Lower leg skin (tissue), 4 donors: ENCODE data around the gene GCNT2. TPM values are rescaled to one million over a fixed set of nuclear protein-coding genes. Genes with fewer than 3 reads are reported as not detected.

Experiments used
- DNase-seq, 2 donors: peaks; one replicate each; pipeline ENCODE4 v3.0.0-alpha.2; 2019; ENCODE audit warnings: low spot score in 2 of 2
- H3K4me3 ChIP-seq: fragments of 200-600 bp; sonication (generic); 2 replicates; pipeline ENCODE4 v1.5.1; 2017; ENCODE audit warnings: mild to moderate bottlenecking, low read depth; ENCODE audit not compliant: poor library complexity, severe bottlenecking
- POLR2A ChIP-seq, 2 donors: fragments of 450-650 bp; IDR thresholded peaks; one replicate each; pipeline ENCODE4 v1.6.1; 2016 to 2017; ENCODE audit warnings: antibody characterized with exemption in 2 of 2, mild to moderate bottlenecking in 1 of 2, moderate library complexity in 1 of 2
- WGBS, 2 donors: methylation state at CpG; one replicate each; pipeline ENCODE4 v1.1.5; 2018; 5-methylcytosine and 5-hydroxymethylcytosine counted together
- intact Hi-C: fragments of 100-400 bp; cut with DNase I; formaldehyde crosslinking; loops from one replicate; pipeline ENCODE4 v1.15.0; 2023; ENCODE audit warnings: low total_unique reads
- total RNA-seq, 4 donors: library from RNA; depleted of rRNA; stranded (reverse); fragments of >200 nt; gene quantifications; one replicate each; pipeline ENCODE4 v1.1.0, GENCODE V29; 2016
- TF ChIP-seq, protein P1 (sequence below), 3 donors: fragments of 450-650 bp; IDR thresholded peaks; one replicate each; pipeline ENCODE4 v1.5.1; 2016; ENCODE audit warnings: antibody characterized with exemption in 3 of 3, mild to moderate bottlenecking in 3 of 3, moderate library complexity in 2 of 3

GCNT2 gene
- total RNA-seq, 4 donors from 2014 or later: 5.6 to 12.0 (median 10.7) TPM

DNA sequence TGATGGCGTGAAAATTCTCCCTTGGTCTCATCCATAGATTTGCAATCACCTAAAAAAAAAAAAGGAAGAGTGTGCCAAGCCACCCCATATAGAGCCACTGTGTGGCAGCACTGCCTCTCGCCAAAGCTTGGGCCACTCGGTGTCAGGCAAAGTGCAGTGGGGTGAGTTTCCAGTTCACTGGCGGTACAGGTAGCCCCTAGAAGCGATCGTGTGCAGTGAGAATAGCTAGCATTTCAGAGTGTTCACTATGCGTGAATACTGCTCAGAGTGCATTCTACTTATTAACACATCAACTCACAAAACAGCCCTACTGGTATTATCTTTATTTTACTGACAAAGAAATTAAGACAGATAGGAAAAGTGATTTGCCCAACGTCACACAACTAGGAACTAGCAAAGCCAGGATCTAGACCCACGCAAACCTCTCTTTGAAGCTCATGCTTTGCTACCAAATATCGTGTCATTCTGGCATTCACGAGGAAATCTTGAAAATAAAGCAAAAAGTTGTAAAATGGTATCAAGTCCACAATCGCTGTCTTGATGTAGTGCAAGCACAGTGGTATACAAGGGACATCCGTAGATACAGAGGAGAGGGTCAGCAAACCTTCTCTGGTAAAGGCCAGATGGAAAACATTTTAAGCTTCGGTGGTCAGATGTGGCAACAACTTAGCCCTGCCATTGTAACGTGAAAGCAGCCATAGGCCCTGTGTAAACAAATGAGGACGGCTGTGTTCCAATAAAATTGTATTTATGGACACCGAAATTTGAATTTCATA, 10.4 kb upstream of the GCNT2 start:
- TF ChIP-seq, protein P1, sequence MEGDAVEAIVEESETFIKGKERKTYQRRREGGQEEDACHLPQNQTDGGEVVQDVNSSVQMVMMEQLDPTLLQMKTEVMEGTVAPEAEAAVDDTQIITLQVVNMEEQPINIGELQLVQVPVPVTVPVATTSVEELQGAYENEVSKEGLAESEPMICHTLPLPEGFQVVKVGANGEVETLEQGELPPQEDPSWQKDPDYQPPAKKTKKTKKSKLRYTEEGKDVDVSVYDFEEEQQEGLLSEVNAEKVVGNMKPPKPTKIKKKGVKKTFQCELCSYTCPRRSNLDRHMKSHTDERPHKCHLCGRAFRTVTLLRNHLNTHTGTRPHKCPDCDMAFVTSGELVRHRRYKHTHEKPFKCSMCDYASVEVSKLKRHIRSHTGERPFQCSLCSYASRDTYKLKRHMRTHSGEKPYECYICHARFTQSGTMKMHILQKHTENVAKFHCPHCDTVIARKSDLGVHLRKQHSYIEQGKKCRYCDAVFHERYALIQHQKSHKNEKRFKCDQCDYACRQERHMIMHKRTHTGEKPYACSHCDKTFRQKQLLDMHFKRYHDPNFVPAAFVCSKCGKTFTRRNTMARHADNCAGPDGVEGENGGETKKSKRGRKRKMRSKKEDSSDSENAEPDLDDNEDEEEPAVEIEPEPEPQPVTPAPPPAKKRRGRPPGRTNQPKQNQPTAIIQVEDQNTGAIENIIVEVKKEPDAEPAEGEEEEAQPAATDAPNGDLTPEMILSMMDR (IDR thresholded peaks at IDR 0.05): no peak
- TF ChIP-seq POLR2A (IDR thresholded peaks at IDR 0.05): no peak
- H3K4me3 ChIP-seq: no peak overlapping the region
- WGBS, 2 donors: 49 to 54% methylated on average over 17 of the region's 17 CpGs
- peak in 1 of 2 donors; percentile 89 for DNase-seq
- intact Hi-C loops: no loop called here

DNA sequence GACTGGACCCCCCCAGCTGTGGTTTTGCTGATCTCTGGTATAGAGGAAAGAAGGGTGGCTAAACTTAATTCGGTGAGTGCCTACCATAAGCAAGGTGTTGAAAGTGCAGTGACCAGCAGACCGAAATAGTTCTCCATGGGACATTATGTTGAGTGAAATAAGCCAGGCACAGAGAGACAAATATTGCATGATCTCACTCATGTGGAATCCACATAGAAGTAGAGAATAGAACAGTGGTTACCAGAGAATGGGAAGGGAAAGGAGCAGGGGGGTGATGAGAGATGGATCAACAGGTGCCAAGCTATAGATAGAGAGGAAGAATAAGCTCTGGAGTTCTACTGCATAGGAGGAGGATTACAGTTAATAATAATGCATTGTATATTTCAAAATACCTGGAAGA, 9.7 kb upstream of the GCNT2 start:
- no peak for DNase-seq
- intact Hi-C loops: no loop called here
- TF ChIP-seq, protein P1 (IDR thresholded peaks at IDR 0.05): no peak
- no peak for TF ChIP-seq POLR2A (IDR thresholded peaks at IDR 0.05)
- no peak overlapping the region for H3K4me3 ChIP-seq
- 77% methylated on average over 2 of the region's 2 CpGs for WGBS, 2 donors

GRCh38 chr6:10513544-10513943, 7.6 kb upstream of the GCNT2 start:
- TF ChIP-seq, protein P1 (IDR thresholded peaks at IDR 0.05): no peak
- no peak for TF ChIP-seq POLR2A (IDR thresholded peaks at IDR 0.05)
- no peak for DNase-seq
- intact Hi-C loops: no loop called here

GRCh38 chr6:10514049-10514780, 6.9 kb upstream of the GCNT2 start:
- intact Hi-C loops: no loop called here
- DNase-seq: no peak
- 68 to 77% methylated on average over 15 of the region's 15 CpGs for WGBS, 2 donors
- TF ChIP-seq, protein P1 (IDR thresholded peaks at IDR 0.05): no peak
- no peak overlapping the region for H3K4me3 ChIP-seq

More at GRCh38 chr6:10513544-10513943, 7.6 kb upstream of the GCNT2 start:
- WGBS, 2 donors: 31 to 61% methylated on average over 2 of the region's 2 CpGs
- H3K4me3 ChIP-seq: no peak overlapping the region

- H3K4me3 ChIP-seq: no peak overlapping the region
- 86 to 90% methylated on average over 4 of the region's 4 CpGs for WGBS, 2 donors
- intact Hi-C loops: no loop called here
Observed at GRCh38 chr6:10516953-10517352, 4.2 kb upstream of the GCNT2 start.

More at GRCh38 chr6:10516953-10517352, 4.2 kb upstream of the GCNT2 start:
- TF ChIP-seq, protein P1 (IDR thresholded peaks at IDR 0.05): no peak
- no peak for TF ChIP-seq POLR2A (IDR thresholded peaks at IDR 0.05)
- no peak for DNase-seq
